Keratinocyte (primary cell): ENCODE results near the gene SLC38A6.
"Not testable (repeated sequence)": the region's sequence is repeated elsewhere in the genome, so short reads cannot be mapped to it uniquely, and the experiment has no call there.

ENCODE experiments used
- CTCF ChIP-seq, 3 experiments: IDR thresholded peaks in 1 of 3; conservative IDR thresholded peaks in 1 of 3; optimal IDR thresholded peaks in 1 of 3; 2 replicates in 2 of 3; 3 replicates in 1 of 3; pipeline versions ENCODE3 to v1.5.1; 2011; ENCODE audit warnings: low read length in 3 of 3, mild to moderate bottlenecking in 3 of 3, moderate library complexity in 2 of 3, control low read depth in 1 of 3, inconsistent platforms in 1 of 3; ENCODE audit not compliant: insufficient read depth in 2 of 3; ENCODE audit errors: extremely low read depth in 1 of 3
- EZH2 ChIP-seq: IDR thresholded peaks from one replicate; pipeline ENCODE4 v1.6.1; 2012; ENCODE audit warnings: inconsistent platforms, mild to moderate bottlenecking, low read length, moderate library complexity

GRCh38 chr14:61072442-61072841 is 91.4 kb downstream of the SLC38A6 start:
- TF ChIP-seq CTCF (optimal IDR thresholded peaks at IDR 0.05 in 1 of 3, IDR thresholded peaks at IDR 0.05 in 1 of 3, conservative IDR thresholded peaks at IDR 0.05 in 1 of 3; ENCODE audit: extremely low read depth in 1 of 3, insufficient read depth in 2 of 3, low read length in 3 of 3); EZH2: not testable (repeated sequence)
